GM23338 (cell line): ENCODE data around the gene CAPS. TPM values are rescaled to one million over a fixed set of nuclear protein-coding genes. Genes with fewer than 3 reads are reported as not detected.

ENCODE experiments used
- ATAC-seq: fragments of 200-7000 bp; cut with Tn5 transposase; 3 replicates; pipeline ENCODE4 v1.9.1; 2020
- DNase-seq: peaks from one replicate; pipeline ENCODE4 v3.0.0-alpha.2; 2015; ENCODE audit warnings: low spot score
- H2AFZ ChIP-seq: fragments of 200-600 bp; sonication (generic); 2 replicates; pipeline ENCODE4 v1.8.0; 2016; ENCODE audit warnings: antibody characterized with exemption, mild to moderate bottlenecking, moderate library complexity
- H3F3A ChIP-seq: fragments of 200-600 bp; sonication (generic); replicated peaks from 2 replicates; pipeline ENCODE4 v1.8.0; 2017; ENCODE audit warnings: antibody characterized with exemption, mixed run types, low read depth
- H3K27ac ChIP-seq: fragments of 200-600 bp; sonication (generic); 2 replicates; pipeline ENCODE4 v1.6.1; 2016; ENCODE audit warnings: low read depth
- H3K27me3 ChIP-seq: fragments of 200-600 bp; sonication (generic); 2 replicates; pipeline ENCODE4 v1.8.0; 2016; ENCODE audit warnings: mild to moderate bottlenecking, mixed run types, moderate library complexity; ENCODE audit not compliant: insufficient read depth
- H3K36me3 ChIP-seq: fragments of 200-600 bp; sonication (generic); 2 replicates; pipeline ENCODE4 v1.8.0; 2016; ENCODE audit warnings: mild to moderate bottlenecking; ENCODE audit not compliant: insufficient read depth
- H3K4me1 ChIP-seq: fragments of 200-600 bp; sonication (generic); 2 replicates; pipeline ENCODE4 v1.8.0; 2016; ENCODE audit warnings: mild to moderate bottlenecking, moderate library complexity; ENCODE audit not compliant: insufficient read depth
- H3K4me2 ChIP-seq: fragments of 200-600 bp; sonication (generic); 2 replicates; pipeline ENCODE4 v1.7.1; 2017; ENCODE audit warnings: mixed run types
- H3K4me3 ChIP-seq: fragments of 200-600 bp; sonication (generic); 2 replicates; pipeline ENCODE4 v1.6.1; 2016; ENCODE audit warnings: mixed run types
- H3K79me2 ChIP-seq: fragments of 200-600 bp; sonication (generic); replicated peaks from 2 replicates; pipeline ENCODE4 v1.8.0; 2017; ENCODE audit warnings: mild to moderate bottlenecking; ENCODE audit not compliant: insufficient read depth
- H3K9me2 ChIP-seq: fragments of 200-600 bp; sonication (generic); 2 replicates; pipeline ENCODE4 v1.8.0; 2017; ENCODE audit not compliant: insufficient read depth
- H4K20me1 ChIP-seq: fragments of 200-600 bp; sonication (generic); replicated peaks from 2 replicates; pipeline ENCODE4 v1.8.0; 2017; ENCODE audit warnings: mild to moderate bottlenecking; ENCODE audit not compliant: insufficient read depth
- H3K27ac Mint-ChIP-seq: 2 replicates; pipeline ENCODE4 v1.8.0; 2020; ENCODE audit warnings: inconsistent platforms, mild to moderate bottlenecking, moderate library complexity, mixed read lengths
- H3K27me3 Mint-ChIP-seq: 3 replicates; pipeline ENCODE4 v1.8.0; 2022; ENCODE audit warnings: low read depth, mild to moderate bottlenecking, moderate library complexity, mixed read lengths, inconsistent platforms; ENCODE audit not compliant: insufficient read depth, poor library complexity
- H3K36me3 Mint-ChIP-seq: 3 replicates; pipeline ENCODE4 v1.8.0; 2021; ENCODE audit warnings: low read depth, mild to moderate bottlenecking, inconsistent platforms, moderate library complexity, mixed read lengths
- H3K4me1 Mint-ChIP-seq: 3 replicates; pipeline ENCODE4 v1.8.0; 2020; ENCODE audit warnings: mild to moderate bottlenecking, inconsistent platforms, mixed read lengths
- H3K4me3 Mint-ChIP-seq: 3 replicates; pipeline ENCODE4 v1.8.0; 2021; ENCODE audit warnings: moderate library complexity, mild to moderate bottlenecking, inconsistent platforms, mixed read lengths
- H3K9me3 Mint-ChIP-seq: 3 replicates; pipeline ENCODE4 v1.8.0; 2020; ENCODE audit warnings: moderate library complexity, mild to moderate bottlenecking, inconsistent platforms, mixed read lengths
- CREB1 ChIP-seq: fragments of 250-450 bp; sonication (Bioruptor Pico); IDR thresholded peaks from 2 replicates; pipeline ENCODE4 v1.5.0; 2020; ENCODE audit warnings: low read depth, mild to moderate bottlenecking, moderate library complexity
- EZH2 ChIP-seq: fragments of 200-600 bp; sonication (generic); IDR thresholded peaks from one replicate; pipeline ENCODE4 v1.8.0; 2017; ENCODE audit warnings: antibody characterized with exemption, mild to moderate bottlenecking, low read depth; ENCODE audit not compliant: unreplicated experiment
- JUNB ChIP-seq: IDR thresholded peaks from one replicate; pipeline ENCODE4 v1.6.1; 2016; ENCODE audit warnings: antibody characterized with exemption; ENCODE audit not compliant: unreplicated experiment
- NANOG ChIP-seq: IDR thresholded peaks from 2 replicates; pipeline ENCODE4 v1.6.1; 2016; ENCODE audit warnings: antibody characterized with exemption, borderline replicate concordance
- POLR2AphosphoS5 ChIP-seq: IDR thresholded peaks from 2 replicates; pipeline ENCODE4 v1.6.1; 2016; ENCODE audit warnings: antibody characterized with exemption, low read depth
- ZNF331 ChIP-seq: fragments of 250-450 bp; sonication (Bioruptor Pico); IDR thresholded peaks from 2 replicates; pipeline ENCODE4 v1.5.0; 2020; ENCODE audit warnings: low read depth, mild to moderate bottlenecking, moderate library complexity
- ZNF462 ChIP-seq: fragments of 250-450 bp; sonication (Bioruptor Pico); IDR thresholded peaks from 2 replicates; pipeline ENCODE4 v1.5.0; 2020; ENCODE audit warnings: mild to moderate bottlenecking, moderate library complexity
- polyA plus RNA-seq: library from polyadenylated mRNA; unstranded; fragments of >200 nt; fragmentation: Nextera tagmentation; extraction: Ambion mirVana; gene quantifications from 2 replicates; pipeline ENCODE4 v1.2.1, GENCODE V29; 2016
- total RNA-seq: library from RNA; depleted of rRNA; stranded (reverse); fragments of >200 nt; shearing (Covaris generic); gene quantifications from 2 replicates; pipeline ENCODE4 v1.2.3, GENCODE V29; 2014

CAPS gene
- total and polyA plus RNA-seq, 2 experiments from 2014 or later = 1.5 to 3.2 TPM

GRCh38 chr19:5958851-5959122, 44.7 kb downstream of the CAPS start:
- peaks cover 21% of the 10 kb centered on the region for H3K27me3 Mint-ChIP-seq
- TF ChIP-seq JUNB (no peak), EZH2 (no peak), POLR2AphosphoS5 (no peak), ZNF462 (CRISPR knock-in tag) (no peak), NANOG (no peak), CREB1 (CRISPR knock-in tag) (no peak), ZNF331 (no peak)
- Histone ChIP-seq H3F3A (peaks cover 3% of the 10 kb centered on the region; the same call in 1 of the 2 replicates), H4K20me1 (peaks cover 73% of the 10 kb centered on the region), H3K27ac (no peak overlapping the region; the same call in 1 of the 2 replicates), H3K27me3 (no peaks in the 10 kb centered on the region), H3K9me2 (no peaks in the 10 kb centered on the region), H3K79me2 (peaks cover 100% of the 10 kb centered on the region), H2AFZ (no peak overlapping the region), H3K4me2 (peak overlapping the region; percentile 65; the same call in 1 of the 2 replicates), H3K4me3 (no peak overlapping the region), H3K36me3 (no peaks in the 10 kb centered on the region), H3K4me1 (peaks cover 65% of the 10 kb centered on the region)
- H3K36me3 Mint-ChIP-seq = no peaks in the 10 kb centered on the region; the same call in 2 of the 3 replicates
- no peak for DNase-seq
- H3K27ac Mint-ChIP-seq = no peak overlapping the region; the same call in 1 of the 2 replicates
- no peaks in the 10 kb centered on the region for H3K9me3 Mint-ChIP-seq
- ATAC-seq = no peak
- peaks cover 80% of the 10 kb centered on the region for H3K4me1 Mint-ChIP-seq
- no peak overlapping the region for H3K4me3 Mint-ChIP-seq
